Activated T-cell treated with anti-CD3 and anti-CD28 coated beads for 4 hours (primary cell): ENCODE data around the gene OGFR.

Experiments
- DNase-seq: peaks from one replicate; pipeline ENCODE4 v3.0.0-alpha.2; 2020

Gene OGFR

GRCh38 chr20:62785393-62785792, 19.2 kb upstream of the OGFR start:
- DNase-seq = no peak

DNA sequence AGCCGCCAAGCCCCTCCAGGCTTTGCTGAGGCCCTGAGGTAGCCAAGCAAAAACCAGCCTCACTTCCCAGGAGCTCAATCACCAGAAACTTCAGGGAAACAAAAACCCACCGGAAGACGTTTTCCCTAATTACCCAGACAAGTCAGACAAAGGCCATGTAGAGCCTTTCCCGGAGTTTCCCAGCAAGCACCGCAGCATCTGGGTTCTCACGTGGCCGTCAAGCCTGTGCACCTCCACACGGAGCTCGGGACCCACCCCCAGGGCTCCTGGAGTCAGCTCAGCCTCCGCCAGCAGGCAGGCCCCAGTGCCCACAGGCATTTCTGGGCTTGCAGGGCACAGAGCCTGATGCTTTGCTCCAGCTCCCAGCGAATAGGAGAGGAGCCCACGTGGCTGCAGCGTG, 18.5 kb upstream of the OGFR start:
- no peak for DNase-seq

- DNase-seq = no peak
Observed at GRCh38 chr20:62787321-62787720, 17.3 kb upstream of the OGFR start.

DNA sequence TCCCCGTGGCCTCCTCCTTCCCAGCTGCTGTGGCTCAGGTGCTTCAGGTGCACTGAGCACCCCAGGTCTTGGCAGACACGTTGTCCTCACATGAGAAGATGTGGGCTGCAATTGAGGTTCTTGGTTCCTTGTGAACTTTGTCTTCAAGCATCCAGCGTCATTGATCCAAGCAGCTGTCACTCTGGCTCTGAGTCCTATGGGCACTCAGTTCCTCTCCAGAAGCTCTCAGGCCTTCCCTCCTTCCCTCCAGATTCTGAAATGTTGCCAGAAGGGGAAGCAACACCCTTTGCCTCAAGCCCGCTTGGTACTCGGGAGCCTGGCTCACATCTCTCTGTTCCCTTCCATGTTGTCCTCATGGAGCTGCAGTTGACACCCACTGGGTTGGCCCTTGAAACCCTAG, 16.8 kb upstream of the OGFR start:
- no peak for DNase-seq

- no peak for DNase-seq
Observed at GRCh38 chr20:62788607-62789006, 16.0 kb upstream of the OGFR start.

- no peak for DNase-seq
Observed at GRCh38 chr20:62790075-62790474, 14.6 kb upstream of the OGFR start.

GRCh38 chr20:62791301-62792181, 13.1 kb upstream of the OGFR start:
- peak; percentile 67 for DNase-seq

GRCh38 chr20:62792182-62792939, 12.3 kb upstream of the OGFR start:
- no peak for DNase-seq

- DNase-seq = no peak
Observed at GRCh38 chr20:62792940-62793756, 11.5 kb upstream of the OGFR start.

- DNase-seq = no peak
Observed at GRCh38 chr20:62793757-62794006, 11.0 kb upstream of the OGFR start.

DNA sequence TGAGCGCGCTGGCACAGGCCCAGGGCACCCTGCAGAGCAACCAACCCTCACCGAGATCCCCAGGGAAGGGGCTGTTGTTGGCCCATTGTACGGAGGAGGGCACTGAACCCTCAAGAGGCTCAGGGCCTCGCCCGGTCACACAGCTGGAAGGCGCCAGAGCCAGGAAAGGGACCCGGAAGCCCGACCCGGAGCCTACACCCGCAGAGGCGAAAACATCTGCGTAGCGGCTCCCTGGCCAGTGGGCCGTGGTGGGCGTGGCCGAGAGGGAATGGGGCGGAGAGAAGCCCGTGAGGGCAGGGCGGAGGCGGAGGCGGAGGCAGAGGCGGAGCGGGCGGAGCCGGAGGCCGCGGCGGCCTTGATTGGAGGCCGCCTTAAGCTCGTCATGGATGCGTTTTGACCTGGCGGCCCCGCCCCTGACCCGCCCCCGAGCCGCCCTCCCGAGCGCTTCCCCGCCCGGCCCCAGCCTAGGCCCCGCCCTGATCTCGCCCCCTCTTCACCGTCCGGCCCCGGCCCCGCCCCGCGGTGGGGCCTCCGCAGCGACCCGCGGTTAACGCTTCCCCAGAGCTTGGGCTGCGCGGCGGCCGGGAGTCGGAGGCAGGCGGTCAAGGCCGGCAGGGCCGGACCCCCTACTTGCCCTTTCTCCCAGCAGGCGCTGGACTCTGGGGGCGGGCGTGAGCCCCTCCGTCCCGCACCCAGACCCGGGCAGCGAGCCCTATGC, 10.5 kb upstream of the OGFR start:
- peak; percentile 87 for DNase-seq

- DNase-seq = peak; percentile 59
Observed at GRCh38 chr20:62795023-62795761, 9.4 kb upstream of the OGFR start.

DNA sequence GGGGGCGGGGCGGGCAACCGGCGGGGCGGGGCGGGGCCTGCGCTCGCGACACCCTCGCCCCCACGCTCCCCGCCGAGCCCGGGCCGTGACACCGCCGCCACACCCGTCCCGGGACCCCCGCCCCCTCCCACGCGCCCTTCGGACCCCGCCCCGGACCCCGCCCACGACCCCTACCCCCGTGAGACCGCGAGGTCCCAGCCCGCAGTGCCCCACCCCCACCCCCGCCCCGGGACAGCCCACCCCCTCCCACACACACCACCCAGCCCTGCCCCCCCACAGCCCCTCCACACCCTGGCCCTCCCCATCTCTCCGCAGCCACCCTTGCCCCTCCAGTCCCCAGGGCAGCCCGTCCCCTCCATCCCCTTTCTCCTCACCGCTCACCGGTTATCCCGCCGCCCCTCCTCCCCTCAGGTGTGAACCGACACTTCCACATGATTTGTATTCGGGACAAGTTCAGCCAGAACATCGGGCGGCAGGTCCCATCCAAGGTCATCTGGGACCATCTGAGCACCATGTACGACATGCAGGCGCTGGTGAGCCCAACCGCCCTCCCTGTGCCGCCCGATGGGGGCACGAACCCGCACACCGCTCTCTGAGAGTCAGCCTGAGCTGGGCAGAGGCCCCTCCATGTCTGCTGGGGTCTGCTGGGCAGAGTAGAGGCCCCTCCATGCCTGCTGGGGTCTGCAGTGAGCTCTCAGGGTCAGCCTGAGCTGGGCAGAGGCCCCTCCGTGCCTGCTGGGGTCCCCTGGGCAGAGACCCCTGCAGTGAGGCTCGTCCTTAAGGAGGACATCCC, 7.7 kb upstream of the OGFR start:
- DNase-seq = no peak

DNA sequence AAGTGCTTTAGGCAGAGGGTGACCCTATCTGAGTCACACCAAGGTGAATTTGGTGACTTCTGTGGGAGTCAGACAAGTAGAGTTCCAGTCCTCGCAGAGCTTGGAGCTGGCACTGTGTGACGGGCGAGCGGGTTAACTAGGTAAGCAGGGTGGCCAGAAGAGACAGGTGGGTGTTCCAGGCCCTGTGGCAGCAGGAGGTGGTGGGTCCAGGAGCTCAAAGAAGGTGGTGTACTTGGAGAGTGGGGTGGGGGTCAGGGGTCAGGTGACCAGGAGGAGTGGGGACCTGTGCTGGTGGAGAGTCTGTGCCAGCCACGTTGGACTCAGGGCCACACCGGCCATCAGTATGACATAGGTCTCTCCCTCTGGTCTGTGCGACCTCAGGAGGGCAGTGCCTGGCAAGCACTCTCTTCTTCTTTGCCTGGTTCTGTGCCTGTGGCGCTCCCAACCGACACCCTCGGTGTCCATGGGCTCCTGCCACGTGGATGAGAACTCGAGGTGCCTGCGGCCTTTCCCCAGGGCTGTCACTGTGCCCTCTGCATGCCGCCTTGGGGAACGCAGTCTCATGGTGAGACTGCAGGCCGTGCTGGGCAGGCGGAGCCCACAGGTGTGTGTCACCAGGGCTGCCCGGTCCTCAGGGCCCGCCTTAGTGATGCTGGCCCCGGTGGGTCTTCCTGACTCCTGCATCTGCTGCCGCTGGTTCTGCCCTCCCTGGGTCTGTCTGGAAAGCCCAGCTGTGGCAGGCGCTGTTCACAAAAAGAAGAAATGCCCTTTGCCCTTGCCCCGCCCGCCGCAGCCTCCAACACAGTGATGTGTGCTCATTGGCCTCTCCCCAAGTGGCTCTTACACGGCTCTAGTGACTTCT, 6.7 kb upstream of the OGFR start:
- no peak for DNase-seq

DNA sequence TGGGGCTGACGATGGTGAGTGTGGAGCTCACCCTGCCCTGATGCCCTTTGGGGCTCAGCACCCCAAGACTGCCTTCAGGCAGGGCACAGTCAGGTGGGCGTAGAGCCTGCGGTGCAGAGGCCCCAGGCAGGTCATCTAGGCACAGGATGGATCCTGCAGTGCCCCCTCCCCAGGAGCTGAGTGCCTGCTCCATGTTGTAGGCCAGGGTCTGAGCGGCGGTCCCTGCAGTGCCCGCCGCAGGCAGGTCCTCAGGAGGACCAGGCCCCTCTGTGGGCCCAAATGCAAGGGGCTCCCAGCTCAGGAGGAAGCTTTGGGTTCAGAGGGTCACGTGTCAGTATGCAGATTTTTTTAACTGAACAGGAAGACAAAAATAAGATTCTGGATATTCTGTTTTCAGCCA, 5.6 kb upstream of the OGFR start:
- DNase-seq = no peak

GRCh38 chr20:62799459-62799858, 5.2 kb upstream of the OGFR start:
- DNase-seq = no peak

DNA sequence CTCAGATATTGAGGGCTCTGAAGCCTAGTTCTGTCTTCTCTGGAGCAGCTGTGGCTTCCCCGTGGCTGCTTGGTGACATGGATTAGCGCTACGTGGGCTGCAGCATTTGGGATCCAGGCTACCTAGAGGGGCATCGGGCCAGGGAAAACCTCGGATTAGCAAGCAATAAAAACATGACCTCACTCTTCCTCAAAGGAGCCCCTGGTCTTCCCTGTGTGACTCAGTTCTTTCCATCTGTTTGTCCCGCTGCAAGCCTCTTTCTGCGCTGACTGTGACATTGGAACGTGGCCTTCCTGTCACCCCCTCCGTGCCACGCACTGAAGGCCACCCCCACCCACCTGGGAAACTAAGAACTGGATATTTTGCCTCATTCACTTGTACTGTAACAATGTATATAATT, 4.8 kb upstream of the OGFR start:
- DNase-seq = no peak

GRCh38 chr20:62800314-62801259, 4.0 kb upstream of the OGFR start:
- no peak for DNase-seq
